Metanephros (tissue), 1 donor: ENCODE measurements around the gene ZNF626. TPM values are rescaled to one million over a fixed set of nuclear protein-coding genes. Genes with fewer than 3 reads are reported as not detected.

Source experiments
- total RNA-seq: library from RNA; depleted of rRNA; stranded (reverse); fragments of >200 nt; gene quantifications from one replicate; pipeline ENCODE4 v1.2.3, GENCODE V29; 2014

The ZNF626 gene
- 17.6 TPM for total RNA-seq

GRCh38 chr19:20661150-20661819 lies at the start of gene ZNF626:
Gene ZNF626, minus strand, starts transcription at chr19:20661571. Its CDS starts 125 bp downstream, at chr19:20661446.

Other genes starting within 250 kb of the ZNF626 start
- gene ZNF737, start 95.8 kb downstream of the ZNF626 start, total RNA-seq: 49.7 TPM
- 10.9 TPM for gene ZNF66, start 114.7 kb upstream of the ZNF626 start, total RNA-seq